ENCODE results near the gene ADAR. TPM values are rescaled to one million over a fixed set of nuclear protein-coding genes. Genes with fewer than 3 reads are reported as not detected.
"Not testable (repeated sequence)": the region's sequence is repeated elsewhere in the genome, so short reads cannot be mapped to it uniquely, and the experiment has no call there.

ADAR gene
- 63.0 TPM for total RNA-seq

DNA sequence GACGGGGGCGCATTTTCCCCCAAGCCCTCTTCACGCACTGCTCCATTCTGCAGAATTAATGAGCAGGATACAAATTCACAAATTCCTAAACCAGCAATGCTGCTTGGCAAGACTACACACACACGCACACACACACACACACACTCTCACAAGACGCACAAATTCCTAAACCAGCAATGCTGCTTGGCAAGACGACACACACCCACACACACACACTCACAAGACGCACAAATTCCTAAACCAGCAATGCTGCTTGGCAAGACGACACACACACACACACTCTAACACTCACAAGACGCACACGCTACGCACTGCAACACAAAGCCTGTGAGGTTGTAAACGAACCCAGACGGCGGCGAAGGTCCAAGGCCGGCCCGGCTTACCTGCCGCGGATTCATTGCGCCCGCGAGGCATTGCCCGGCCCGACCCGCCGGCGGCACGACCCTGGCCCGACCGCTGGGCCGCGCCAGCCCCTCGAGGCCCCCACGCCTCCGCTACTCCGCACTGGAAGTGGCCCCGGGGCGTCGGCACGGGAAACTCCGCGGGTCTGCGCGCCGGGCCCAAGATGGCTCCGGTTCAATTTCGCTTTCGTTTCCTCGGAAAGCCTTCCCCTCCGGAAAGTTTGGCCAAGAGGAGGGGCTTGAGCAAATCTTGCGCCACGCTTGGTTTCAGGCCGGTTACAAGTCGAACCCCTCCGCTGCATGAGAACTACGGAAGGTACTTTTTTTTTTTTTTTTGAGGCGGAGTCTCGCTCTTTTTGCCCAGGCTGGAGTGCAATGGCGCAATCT, at the start of gene ADAR:
Gene ADAR (minus strand): TSS at position 578 of the 788 bp plus-strand sequence. CDS start 180 bp downstream, at position 398.
- DNase-seq = peak; percentile 97

GRCh38 chr1:154657556-154657955, 49.6 kb upstream of the ADAR start:
- DNase-seq = no peak

GRCh38 chr1:154652893-154653292, 44.9 kb upstream of the ADAR start:
- DNase-seq = no peak

DNA sequence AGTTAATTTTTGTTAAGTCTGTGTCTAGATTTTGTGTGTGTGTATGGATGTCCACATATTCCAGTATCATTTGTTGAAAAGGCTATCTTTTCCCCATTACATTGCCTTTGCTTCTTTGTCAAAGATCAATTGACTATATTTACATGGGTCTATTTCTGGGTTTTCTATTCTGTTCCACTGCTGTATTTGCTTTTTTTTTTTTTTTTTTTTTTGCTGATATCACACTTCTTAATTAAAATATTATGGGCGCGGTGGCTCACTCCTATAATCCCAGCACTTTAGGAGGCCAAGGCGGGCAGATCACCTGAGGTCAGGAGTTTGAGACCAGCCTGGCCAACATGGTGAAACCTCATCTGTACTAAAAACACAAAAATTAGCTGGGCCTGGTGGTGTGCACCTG, 36.7 kb upstream of the ADAR start:
- not testable (repeated sequence) for DNase-seq

- no peak for DNase-seq
Measured at GRCh38 chr1:154641534-154641933, 33.5 kb upstream of the ADAR start.

DNA sequence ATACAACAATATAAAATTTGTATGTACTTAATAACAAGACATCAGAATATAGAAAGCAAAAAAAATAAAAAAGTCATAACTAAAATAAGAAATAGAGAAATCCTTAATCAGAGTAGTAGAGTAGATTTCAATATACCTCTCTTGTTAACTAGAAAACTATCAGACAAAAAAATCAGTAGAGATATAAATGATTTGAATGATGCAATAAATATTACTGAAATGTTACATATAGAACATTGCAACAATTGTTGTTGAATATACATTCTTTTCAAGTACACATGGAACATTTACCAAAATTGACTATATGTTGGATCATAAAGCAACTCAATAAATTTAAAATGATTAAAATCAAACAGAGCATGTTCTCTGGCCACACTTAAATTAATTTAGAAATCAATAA, 31.9 kb upstream of the ADAR start:
- no peak for DNase-seq

GRCh38 chr1:154635171-154635570, 27.2 kb upstream of the ADAR start:
- no peak for DNase-seq

DNA sequence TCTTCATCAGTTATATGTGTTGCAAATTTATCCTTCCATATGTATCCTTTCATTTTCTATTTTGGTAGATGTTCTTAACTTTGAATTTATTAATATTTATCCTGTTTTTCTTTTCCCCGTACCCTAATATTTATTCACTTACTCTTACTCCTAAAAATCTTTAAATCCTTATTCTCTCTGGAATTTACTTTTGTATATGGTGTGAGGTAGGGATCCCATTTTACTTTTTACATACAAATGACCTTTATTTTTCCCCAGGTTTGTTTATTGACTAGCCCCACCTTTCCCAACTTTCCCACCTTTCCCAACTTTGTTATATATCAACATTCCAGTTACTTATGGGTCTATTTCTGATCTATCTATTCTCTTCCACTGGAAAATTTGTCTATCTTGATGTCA, 21.7 kb upstream of the ADAR start:
- no peak for DNase-seq

GRCh38 chr1:154629061-154629674, 21.2 kb upstream of the ADAR start:
- DNase-seq = no peak

- DNase-seq = no peak
Measured at GRCh38 chr1:154628121-154628405, 20.1 kb upstream of the ADAR start.

GRCh38 chr1:154627257-154628120, 19.5 kb upstream of the ADAR start:
- DNase-seq = peak; percentile 96

DNA sequence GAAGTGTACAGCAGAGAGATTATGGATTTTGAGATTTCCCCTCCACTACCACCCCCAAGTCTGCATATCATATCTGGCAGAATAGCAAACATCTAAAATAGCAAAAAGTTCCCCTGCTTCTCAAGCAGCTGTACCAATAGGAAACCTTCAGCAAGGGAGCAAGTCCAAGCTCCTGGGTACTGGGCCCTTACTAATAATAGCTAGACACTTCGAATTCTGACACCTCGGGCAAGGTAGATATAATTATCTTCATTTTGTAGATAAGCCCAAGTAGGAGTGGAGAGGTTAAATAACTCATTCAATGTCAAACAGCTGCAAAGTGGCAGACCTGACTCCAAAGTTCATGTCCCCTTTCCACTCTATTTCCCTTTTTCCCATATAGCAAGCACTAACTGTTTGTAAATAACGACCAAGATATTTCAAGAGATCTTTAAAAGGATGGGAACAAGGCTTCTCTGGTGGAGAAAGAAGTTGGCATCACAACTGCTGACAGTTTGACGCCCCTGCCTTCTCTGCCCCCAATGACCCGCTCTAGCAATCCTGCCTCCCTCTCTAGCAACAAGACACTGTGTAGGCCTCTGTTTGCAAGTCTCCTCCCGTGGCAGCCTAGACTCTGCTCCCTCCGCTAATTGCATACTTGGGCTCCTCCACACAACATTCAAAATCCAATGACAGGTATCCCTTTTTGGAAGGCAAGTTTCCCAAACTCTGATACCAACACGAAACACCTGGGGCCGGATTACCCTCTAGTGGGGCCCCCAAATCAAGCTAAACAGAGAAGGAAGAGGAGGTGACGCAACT, 18.7 kb upstream of the ADAR start:
- no peak for DNase-seq

DNA sequence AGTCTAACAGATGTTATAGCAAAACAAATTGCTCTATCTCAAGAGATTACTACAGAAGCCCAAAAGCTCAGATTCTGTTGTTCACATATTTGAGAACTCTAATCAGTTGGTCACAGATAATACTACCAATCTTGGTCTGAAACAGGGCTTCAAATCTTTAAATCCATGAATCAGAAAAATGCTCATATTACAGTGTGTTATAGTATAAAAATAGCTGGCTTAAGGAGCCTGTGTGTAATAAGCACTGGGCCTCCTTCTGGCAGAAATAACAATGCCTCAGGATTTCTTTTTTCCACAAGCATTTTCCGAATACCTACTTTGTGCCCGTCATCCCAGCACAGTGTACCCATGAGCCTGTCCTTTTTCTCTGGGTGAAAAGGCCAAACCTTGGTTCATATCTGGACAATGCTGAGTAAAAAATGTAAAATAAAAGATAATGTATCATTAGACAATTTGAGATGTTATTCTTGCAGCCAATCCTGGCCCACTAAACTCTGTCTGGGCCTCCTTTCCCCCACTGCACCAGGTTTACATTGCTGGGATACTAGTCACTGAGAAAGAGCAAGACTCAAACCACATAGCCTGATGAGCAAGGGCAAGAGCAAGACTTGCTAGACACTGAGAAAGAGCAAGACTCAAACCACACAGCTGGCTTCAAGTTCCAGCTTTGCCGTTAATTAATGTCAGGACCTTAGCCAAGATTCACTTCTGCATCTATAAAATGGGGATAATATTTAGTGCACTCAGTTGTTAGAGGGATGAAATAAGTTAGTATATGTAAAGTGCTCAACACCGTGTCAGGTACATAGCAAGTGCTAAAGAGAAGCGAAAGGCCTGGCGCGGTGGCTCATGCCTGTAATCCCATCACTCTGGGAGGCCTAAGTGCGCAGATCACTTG, 17.0 kb upstream of the ADAR start:
- DNase-seq = peak; percentile 86

- DNase-seq = no peak
Measured at GRCh38 chr1:154623358-154623757, 15.4 kb upstream of the ADAR start.

- no peak for DNase-seq
Measured at GRCh38 chr1:154622503-154623039, 14.6 kb upstream of the ADAR start.

- no peak for DNase-seq
Measured at GRCh38 chr1:154621875-154622274, 13.9 kb upstream of the ADAR start.

GRCh38 chr1:154620751-154621150, 12.8 kb upstream of the ADAR start:
- DNase-seq = no peak

DNA sequence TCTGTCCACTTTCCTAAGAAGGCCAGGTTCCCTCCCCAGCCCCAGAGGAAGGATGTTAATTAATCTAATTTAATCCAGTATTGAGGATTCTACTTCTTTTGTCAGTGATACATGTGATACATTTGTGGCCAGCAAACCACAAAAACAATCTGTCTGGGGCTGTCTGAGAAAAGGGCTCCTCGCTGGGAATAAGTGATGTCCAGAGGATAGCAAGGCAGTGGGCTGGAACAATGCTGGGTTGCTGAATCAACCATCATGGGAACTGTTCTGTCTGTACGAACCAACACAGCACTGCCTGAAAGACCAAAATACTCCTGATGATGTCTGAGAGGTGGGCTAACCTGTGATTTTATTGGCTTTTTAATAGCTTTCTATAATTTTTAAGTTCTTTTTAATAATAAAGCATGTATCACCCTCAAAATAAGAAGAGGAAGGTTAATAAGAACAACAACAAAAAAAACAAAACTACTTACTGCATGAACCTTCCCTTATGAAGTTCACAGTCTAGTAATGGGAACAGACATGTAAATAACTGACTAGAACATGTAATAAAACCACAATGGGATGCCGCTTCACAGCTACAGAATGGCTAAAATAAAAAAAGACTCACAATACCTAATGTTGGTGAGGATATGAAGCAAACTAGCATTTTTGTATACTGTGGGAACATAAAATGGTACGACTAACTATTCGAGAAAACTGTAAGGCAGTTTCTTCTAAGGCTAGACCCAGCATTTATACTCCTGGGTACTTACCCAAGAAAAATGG, 11.4 kb upstream of the ADAR start:
- DNase-seq = no peak

DNA sequence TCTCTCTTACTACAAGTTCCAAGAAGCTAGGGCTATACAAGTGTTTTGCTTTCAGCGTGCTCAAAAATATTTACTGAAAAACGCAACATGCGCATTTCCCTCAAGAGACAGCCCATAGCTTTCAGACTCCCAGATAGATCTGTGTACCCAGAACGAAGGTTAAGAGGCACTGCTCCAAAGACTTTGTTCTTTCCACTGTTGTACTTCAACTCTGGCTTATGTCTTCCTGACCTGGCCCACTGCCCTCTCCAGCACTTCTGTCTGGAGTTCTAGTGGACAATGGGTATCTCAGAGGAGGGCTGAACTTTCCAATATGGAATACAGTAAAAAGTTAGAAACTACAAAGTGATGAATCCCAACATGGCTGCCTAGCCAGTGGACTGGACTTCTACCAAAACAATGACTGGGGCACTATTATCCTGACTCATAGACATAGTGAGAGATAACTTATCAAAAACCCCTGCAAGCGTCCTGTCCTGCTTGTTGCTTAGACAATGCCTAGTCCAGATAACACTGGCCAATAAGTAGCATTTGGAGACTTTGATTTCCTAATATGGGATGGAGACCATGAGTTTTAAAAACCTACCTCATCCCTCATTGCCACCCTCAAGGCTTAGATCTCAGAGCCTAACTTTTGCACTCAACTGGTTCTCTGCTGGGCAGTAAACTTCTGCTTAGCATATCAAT, 8.8 kb upstream of the ADAR start:
- DNase-seq = no peak

DNA sequence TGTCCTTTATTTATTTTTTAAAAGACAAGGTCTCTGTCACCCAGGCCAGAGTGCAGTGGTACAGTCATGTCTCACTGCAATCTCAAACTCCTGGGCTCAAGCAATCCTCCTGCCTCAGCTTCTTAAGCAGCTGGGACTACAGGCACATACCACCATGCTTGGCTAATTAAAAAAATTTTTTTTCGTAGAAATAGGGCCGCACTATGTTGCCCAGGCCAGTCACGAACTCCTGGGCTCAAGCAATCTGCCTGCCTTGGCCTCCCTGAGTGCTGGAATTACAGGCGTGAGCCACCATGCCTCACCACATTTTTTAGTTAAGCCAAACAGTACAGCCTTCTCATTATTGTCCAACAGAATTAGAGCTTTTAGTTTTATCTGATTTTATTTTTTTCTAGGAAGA, 7.4 kb upstream of the ADAR start:
- no peak for DNase-seq

Data from tongue (tissue), 2 donors.